ENCODE measurements around the gene ADGRG7.
A peak's percentile ranks its signal among the peaks of the same experiment; 100 is the strongest.

The ADGRG7 gene

DNA sequence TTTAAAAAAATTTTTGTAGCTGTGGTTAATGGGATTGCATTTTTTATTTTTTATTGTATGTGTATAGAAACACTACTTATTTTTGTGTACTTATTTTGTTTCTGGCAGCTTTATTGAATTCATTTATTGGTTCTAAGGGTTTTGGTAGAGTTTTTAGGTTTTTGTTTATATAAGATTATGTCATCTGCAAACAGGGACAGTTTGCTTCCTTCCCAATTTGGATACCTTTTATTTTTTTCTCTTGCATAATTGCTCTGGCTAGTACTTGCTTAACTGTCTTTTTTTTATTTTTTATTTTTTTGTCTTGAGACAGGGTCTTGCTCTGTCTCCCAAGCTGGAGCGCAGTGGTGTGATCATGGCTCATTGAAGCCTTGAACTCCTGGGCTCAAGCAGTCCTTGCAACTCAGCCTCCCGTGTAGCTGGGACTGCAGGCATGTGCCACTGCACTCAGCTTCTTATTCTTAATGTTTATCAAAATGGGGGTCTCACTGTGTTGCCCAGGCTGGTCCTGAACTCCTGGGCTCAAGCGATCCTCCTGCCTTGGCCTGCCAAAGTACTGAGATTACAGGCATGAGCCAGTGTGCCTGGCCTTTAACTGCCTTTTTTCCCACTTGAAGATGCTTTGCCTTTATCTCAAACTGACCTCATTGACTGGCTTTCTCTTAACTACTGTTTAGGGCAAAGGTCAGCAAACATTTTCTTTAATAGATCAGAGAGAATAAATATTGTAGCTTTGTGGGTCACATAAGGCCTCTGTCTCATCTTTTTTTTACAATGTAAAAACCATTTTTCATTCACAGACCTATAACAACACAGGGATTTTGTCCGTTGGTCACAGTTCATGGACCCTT, 108.5 kb downstream of the ADGRG7 start:
- no peak overlapping the region for H3K4me3 ChIP-seq (ENCODE audit: low read depth, low read length)
- DNase-seq (ENCODE audit: low read depth), result no peak
- TF ChIP-seq, protein P1, sequence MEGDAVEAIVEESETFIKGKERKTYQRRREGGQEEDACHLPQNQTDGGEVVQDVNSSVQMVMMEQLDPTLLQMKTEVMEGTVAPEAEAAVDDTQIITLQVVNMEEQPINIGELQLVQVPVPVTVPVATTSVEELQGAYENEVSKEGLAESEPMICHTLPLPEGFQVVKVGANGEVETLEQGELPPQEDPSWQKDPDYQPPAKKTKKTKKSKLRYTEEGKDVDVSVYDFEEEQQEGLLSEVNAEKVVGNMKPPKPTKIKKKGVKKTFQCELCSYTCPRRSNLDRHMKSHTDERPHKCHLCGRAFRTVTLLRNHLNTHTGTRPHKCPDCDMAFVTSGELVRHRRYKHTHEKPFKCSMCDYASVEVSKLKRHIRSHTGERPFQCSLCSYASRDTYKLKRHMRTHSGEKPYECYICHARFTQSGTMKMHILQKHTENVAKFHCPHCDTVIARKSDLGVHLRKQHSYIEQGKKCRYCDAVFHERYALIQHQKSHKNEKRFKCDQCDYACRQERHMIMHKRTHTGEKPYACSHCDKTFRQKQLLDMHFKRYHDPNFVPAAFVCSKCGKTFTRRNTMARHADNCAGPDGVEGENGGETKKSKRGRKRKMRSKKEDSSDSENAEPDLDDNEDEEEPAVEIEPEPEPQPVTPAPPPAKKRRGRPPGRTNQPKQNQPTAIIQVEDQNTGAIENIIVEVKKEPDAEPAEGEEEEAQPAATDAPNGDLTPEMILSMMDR (conservative IDR thresholded peaks at IDR 0.05; ENCODE audit: low read depth, low read length), result no peak

- peak; percentile 25 for DNase-seq (ENCODE audit: low read depth)
- TF ChIP-seq, protein P1 (conservative IDR thresholded peaks at IDR 0.05; ENCODE audit: low read depth, low read length), result no peak
- no peak overlapping the region for H3K4me3 ChIP-seq (ENCODE audit: low read depth, low read length)
Observed at GRCh38 chr3:100719136-100719535, 109.7 kb downstream of the ADGRG7 start.

GRCh38 chr3:100720426-100720825, 111.0 kb downstream of the ADGRG7 start:
- H3K4me3 ChIP-seq (ENCODE audit: low read depth, low read length), result no peak overlapping the region
- TF ChIP-seq, protein P1 (conservative IDR thresholded peaks at IDR 0.05; ENCODE audit: low read depth, low read length), result no peak
- DNase-seq (ENCODE audit: low read depth), result no peak

DNA sequence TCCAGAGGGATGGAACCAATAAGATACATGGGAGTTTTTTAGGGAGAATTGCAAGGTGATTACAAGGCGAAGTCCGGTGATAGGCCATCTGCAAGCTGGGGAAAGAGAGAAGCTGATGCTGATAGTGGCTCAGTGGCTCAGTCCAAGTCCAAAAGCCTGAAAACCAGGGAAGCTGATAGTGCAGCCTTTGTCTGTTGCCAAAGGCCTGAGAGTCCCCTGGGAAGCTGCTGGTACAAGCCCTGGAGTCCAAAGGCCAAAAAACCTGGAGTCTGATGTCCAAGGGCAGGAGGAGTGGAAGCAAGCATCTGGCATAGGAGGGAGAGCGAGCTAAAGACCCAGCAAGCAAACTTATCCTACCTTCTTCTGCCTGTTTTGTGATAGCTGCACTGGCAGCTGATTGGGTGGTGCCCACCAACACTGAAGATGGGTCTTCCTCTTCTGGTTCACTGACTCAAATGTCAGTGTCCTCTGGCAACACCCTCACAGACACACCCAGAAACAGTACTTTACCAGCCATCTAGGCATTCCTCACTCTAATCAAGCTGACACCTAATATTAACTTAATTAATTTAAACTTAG, 116.6 kb downstream of the ADGRG7 start:
- H3K4me3 ChIP-seq (ENCODE audit: low read depth, low read length), result no peak overlapping the region
- DNase-seq (ENCODE audit: low read depth), result no peak
- TF ChIP-seq, protein P1 (conservative IDR thresholded peaks at IDR 0.05; ENCODE audit: low read depth, low read length), result no peak

GRCh38 chr3:100726706-100727105, 117.3 kb downstream of the ADGRG7 start:
- no peak overlapping the region for H3K4me3 ChIP-seq (ENCODE audit: low read depth, low read length)

GRCh38 chr3:100730524-100730923, 121.1 kb downstream of the ADGRG7 start:
- DNase-seq (ENCODE audit: low read depth), result no peak
- H3K4me3 ChIP-seq (ENCODE audit: low read depth, low read length), result no peak overlapping the region

More at GRCh38 chr3:100726706-100727105, 117.3 kb downstream of the ADGRG7 start:
- DNase-seq (ENCODE audit: low read depth), result no peak
- TF ChIP-seq, protein P1 (conservative IDR thresholded peaks at IDR 0.05; ENCODE audit: low read depth, low read length), result no peak

More at GRCh38 chr3:100730524-100730923, 121.1 kb downstream of the ADGRG7 start:
- TF ChIP-seq, protein P1 (conservative IDR thresholded peaks at IDR 0.05; ENCODE audit: low read depth, low read length), result no peak

Data from choroid plexus epithelial cell (primary cell).